ENCODE data around the gene TAX1BP3. TPM values are rescaled to one million over a fixed set of nuclear protein-coding genes. Genes with fewer than 3 reads are reported as not detected.
A peak's percentile ranks its signal among the peaks of the same experiment; 100 is the strongest.

The TAX1BP3 gene
- total and polyA plus RNA-seq, 2 of the 13 experiments (the other 11 are each of a cell fraction or from before 2014, with no cell fraction given): 16.7 to 45.1 TPM

- TF ChIP-seq HMGXB3 (CRISPR knock-in tag; IDR thresholded peaks at IDR 0.05; ENCODE audit: borderline replicate concordance) (no peak), ZNF20 (CRISPR knock-in tag; IDR thresholded peaks at IDR 0.05) (no peak), U2AF1 (optimal IDR thresholded peaks at IDR 0.05; ENCODE audit: low read depth, low read length) (no peak), HIVEP1 (CRISPR knock-in tag; IDR thresholded peaks at IDR 0.05) (0 out of 2 replicates have a peak, but pooled peaks have one; percentile 13), ZNF644 (CRISPR knock-in tag; IDR thresholded peaks at IDR 0.05; ENCODE audit: low read depth) (no peak), HOXA9 (CRISPR knock-in tag; IDR thresholded peaks at IDR 0.05; ENCODE audit: borderline replicate concordance) (no peak), JDP2 (CRISPR knock-in tag; IDR thresholded peaks at IDR 0.05; ENCODE audit: borderline replicate concordance) (no peak), TARDBP (CRISPR knock-in tag; IDR thresholded peaks at IDR 0.05) (peak; percentile 57), ISL2 (CRISPR knock-in tag; IDR thresholded peaks at IDR 0.05) (no peak), ZFP37 (CRISPR knock-in tag; IDR thresholded peaks at IDR 0.05; ENCODE audit: borderline replicate concordance) (no peak), GABPB1 (CRISPR knock-in tag; IDR thresholded peaks at IDR 0.05) (no peak; the same call in 1 of the 2 replicates), MYNN (CRISPR knock-in tag; IDR thresholded peaks at IDR 0.05; ENCODE audit: low read depth) (no peak), KDM3A (CRISPR knock-in tag; IDR thresholded peaks at IDR 0.05; ENCODE audit: low read depth) (no peak), ZBTB40 (IDR thresholded peaks at IDR 0.05) (no peak), ZBTB40 (CRISPR knock-in tag; IDR thresholded peaks at IDR 0.05) (0 out of 2 replicates have a peak, but pooled peaks have one; percentile 51), ATRX (CRISPR knock-in tag; IDR thresholded peaks at IDR 0.05; ENCODE audit: borderline replicate concordance) (no peak), ZNF260 (CRISPR knock-in tag; IDR thresholded peaks at IDR 0.05; ENCODE audit: borderline replicate concordance, low read depth) (no peak)
These were observed 32.8 kb downstream of the TAX1BP3 start (continued) for GRCh38 chr17:3635474-3636153.
